Tibial nerve (tissue), 4 donors: ENCODE measurements around the gene CCDC126. TPM values are rescaled to one million over a fixed set of nuclear protein-coding genes. Genes with fewer than 3 reads are reported as not detected.
"Not testable (repeated sequence)": the region's sequence is repeated elsewhere in the genome, so short reads cannot be mapped to it uniquely, and the experiment has no call there.

Source experiments
- DNase-seq, 2 donors: peaks; one replicate each; pipeline ENCODE4 v3.0.0-alpha.2; 2019; ENCODE audit warnings: low spot score in 2 of 2
- H3K27ac ChIP-seq, 4 donors: fragments of 200-600 bp; sonication (generic) in 3 of 4; one replicate each; pipeline ENCODE4 v1.5.1; 2017 to 2019; ENCODE audit warnings: mild to moderate bottlenecking in 1 of 4
- H3K27me3 ChIP-seq, 2 donors: fragments of 200-600 bp; sonication (generic) in 1 of 2; one replicate each; pipeline versions ENCODE4 v1.5.1 to v1.6.0; 2017 to 2019
- H3K36me3 ChIP-seq, 3 donors: fragments of 200-600 bp; sonication (generic); one replicate each; pipeline ENCODE4 v1.5.1; 2018 to 2019
- H3K4me1 ChIP-seq, 4 donors: fragments of 200-600 bp; sonication (generic) in 3 of 4; one replicate each; pipeline ENCODE4 v1.5.1; 2017 to 2019
- H3K4me3 ChIP-seq, 4 donors: fragments of 200-600 bp; sonication (generic) in 3 of 4; one replicate each; pipeline ENCODE4 v1.5.1; 2017 to 2019; ENCODE audit warnings: mild to moderate bottlenecking in 1 of 4, moderate library complexity in 1 of 4
- H3K9me3 ChIP-seq, 4 donors: fragments of 200-600 bp; sonication (generic) in 3 of 4; one replicate each; pipeline ENCODE4 v1.5.1; 2017 to 2019
- CTCF ChIP-seq, 5 experiments: fragments of 200-600 bp in 3 of 5; fragments of 450-650 bp in 2 of 5; sonication (generic) in 3 of 5; IDR thresholded peaks; one replicate each; pipeline ENCODE4 v1.5.1; 2016 to 2019; ENCODE audit warnings: antibody characterized with exemption in 5 of 5, mild to moderate bottlenecking in 3 of 5, moderate library complexity in 2 of 5
- EP300 ChIP-seq, 2 donors: sonication (generic); formaldehyde crosslinking; IDR thresholded peaks; one replicate each; pipeline ENCODE4 v1.6.1; 2017; ENCODE audit warnings: antibody characterized with exemption in 2 of 2, mild to moderate bottlenecking in 1 of 2
- POLR2A ChIP-seq, 2 donors: fragments of 450-650 bp; IDR thresholded peaks; one replicate each; pipeline ENCODE4 v1.6.1; 2017; ENCODE audit warnings: antibody characterized with exemption in 2 of 2, mild to moderate bottlenecking in 2 of 2, moderate library complexity in 2 of 2
- WGBS, 2 donors: methylation state at CpG; one replicate each; pipeline ENCODE4 v1.1.5; 2018; 5-methylcytosine and 5-hydroxymethylcytosine counted together
- total RNA-seq, 4 donors: library from RNA; depleted of rRNA; stranded (reverse); fragments of >200 nt; gene quantifications; one replicate each; pipeline ENCODE4 v1.1.0, GENCODE V29; 2016

Gene CCDC126
- total RNA-seq, 4 donors from 2014 or later = 5.5 to 10.3 (median 8.2) TPM

DNA sequence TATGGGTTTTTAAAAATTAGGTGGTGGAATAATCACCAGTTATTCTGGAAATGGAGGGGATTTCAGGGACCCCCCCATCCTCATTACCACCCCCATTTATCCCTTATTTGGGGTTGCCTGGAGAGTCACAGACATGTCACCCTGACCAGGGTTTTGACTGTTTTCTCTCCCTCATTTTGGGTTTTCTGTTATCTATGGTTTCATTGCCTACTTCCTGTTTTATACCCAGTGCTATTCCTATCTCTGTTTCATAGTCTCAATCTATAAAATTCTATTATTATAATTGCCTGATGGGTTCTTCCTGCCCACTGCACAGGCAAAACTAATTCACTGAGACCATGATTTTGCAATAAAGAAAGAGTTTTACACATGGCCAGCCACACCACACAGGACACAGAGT, 66.9 kb downstream of the CCDC126 start:
- Histone ChIP-seq H3K4me1 (no peaks in the 10 kb centered on the region), H3K9me3 (peaks cover 0 to 4% (median 0%) of the 10 kb centered on the region in 4 donors), H3K36me3 (no peaks in the 10 kb centered on the region), H3K27ac (no peak overlapping the region), H3K27me3 (no peaks in the 10 kb centered on the region), H3K4me3 (no peak overlapping the region)
- TF ChIP-seq CTCF (IDR thresholded peaks at IDR 0.05) (no peak), EP300 (IDR thresholded peaks at IDR 0.05) (no peak), POLR2A (IDR thresholded peaks at IDR 0.05) (no peak)
- no peak for DNase-seq

DNA sequence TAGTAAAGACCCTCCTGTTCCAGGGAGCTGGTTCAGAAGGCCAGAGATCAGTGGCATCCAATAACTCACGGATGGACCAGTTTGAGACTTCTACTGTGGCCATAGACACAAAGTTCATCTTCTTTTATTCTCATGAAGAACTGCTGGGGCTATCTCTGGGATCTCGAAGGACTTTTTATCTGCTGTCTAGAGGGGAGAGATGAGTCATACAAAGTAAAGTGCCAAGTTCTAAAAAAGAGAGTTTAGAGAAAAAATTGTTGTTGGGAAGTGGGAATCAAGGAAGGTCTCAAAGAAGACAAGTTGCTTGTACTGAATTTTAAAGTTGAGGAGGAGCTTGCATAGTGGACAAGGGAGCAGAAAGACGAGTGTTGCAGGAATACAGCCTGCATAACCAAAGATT, 74.9 kb downstream of the CCDC126 start:
- Histone ChIP-seq H3K4me3 (no peak overlapping the region), H3K27me3 (no peaks in the 10 kb centered on the region), H3K9me3 (no peaks in the 10 kb centered on the region), H3K36me3 (no peaks in the 10 kb centered on the region), H3K4me1 (no peaks in the 10 kb centered on the region), H3K27ac (no peak overlapping the region)
- 67 to 69% methylated on average over 3 of the region's 3 CpGs for WGBS, 2 donors
- no peak for DNase-seq
- no peak for TF ChIP-seq POLR2A (IDR thresholded peaks at IDR 0.05)
- no peak for TF ChIP-seq CTCF (IDR thresholded peaks at IDR 0.05)
- TF ChIP-seq EP300 (IDR thresholded peaks at IDR 0.05) = no peak

DNA sequence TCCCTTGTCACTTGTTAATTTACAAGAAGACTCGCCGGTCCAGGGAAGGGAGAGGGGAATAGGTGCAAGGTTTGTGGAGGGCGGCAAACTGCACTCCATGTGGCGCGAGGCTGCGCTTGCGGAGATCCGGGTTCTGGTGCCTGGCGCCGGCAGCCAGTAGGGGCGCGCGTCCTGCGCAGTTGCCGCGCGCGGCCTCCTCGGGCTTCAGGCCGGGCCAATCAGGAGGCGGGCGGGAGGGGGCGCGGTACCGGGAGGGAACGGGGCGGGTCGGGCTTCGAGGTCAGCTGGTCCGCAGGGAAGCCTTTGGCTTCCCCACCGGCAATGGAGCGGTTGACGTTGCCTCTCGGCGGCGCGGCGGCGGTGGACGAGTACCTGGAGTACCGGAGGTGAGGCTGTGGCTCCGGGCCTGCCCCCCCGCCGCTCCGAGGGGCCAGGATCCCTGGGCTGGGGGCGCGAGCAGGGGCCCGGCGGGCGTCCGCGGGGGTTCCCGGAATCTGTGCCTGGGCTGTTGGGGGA, 82.8 kb downstream of the CCDC126 start, which contains the start of gene FAM221A:
Gene FAM221A, plus strand, starts transcription at position 302 of the 516 bp plus-strand sequence. Its CDS starts 20 bp downstream, at position 322.
- peak within 1 kb of the TSS; percentile 69 to 93 (median 80) for H3K27ac ChIP-seq
- no peaks in the 10 kb centered on the region for H3K36me3 ChIP-seq
- peaks cover 0 to 17% (median 6%) of the 10 kb centered on the region in 4 donors for H3K4me1 ChIP-seq
- no peaks in the 10 kb centered on the region for H3K9me3 ChIP-seq
- TF ChIP-seq EP300 (IDR thresholded peaks at IDR 0.05) = peak in 1 of 2 donors; percentile 75
- TF ChIP-seq POLR2A (IDR thresholded peaks at IDR 0.05) = peak in 1 of 2 donors; percentile 71
- TF ChIP-seq CTCF (IDR thresholded peaks at IDR 0.05) = peak; percentile 75 to 95 (median 90)
- H3K4me3 ChIP-seq = peak within 1 kb of the TSS; percentile 49 to 83 (median 76)
- 1 to 3% methylated on average over 27 to 51 of the region's 53 CpGs for WGBS, 2 donors
- peak; percentile 72 to 74 for DNase-seq
- no peaks in the 10 kb centered on the region for H3K27me3 ChIP-seq

- Histone ChIP-seq H3K4me1 (peaks cover 0 to 17% (median 7%) of the 10 kb centered on the region in 4 donors), H3K4me3 (peak overlapping the region; percentile 49 to 83 (median 76)), H3K9me3 (no peaks in the 10 kb centered on the region), H3K36me3 (no peaks in the 10 kb centered on the region), H3K27me3 (no peaks in the 10 kb centered on the region), H3K27ac (peak overlapping the region; percentile 69 to 93 (median 80))
- DNase-seq = peak; percentile 26 to 30
- 6% methylated on average over 41 to 42 of the region's 42 CpGs for WGBS, 2 donors
- TF ChIP-seq CTCF (IDR thresholded peaks at IDR 0.05) (no peak), POLR2A (IDR thresholded peaks at IDR 0.05) (no peak)
These were observed 83.5 kb downstream of the CCDC126 start for GRCh38 chr7:23680414-23681405.

GRCh38 chr7:23684041-23684440, 86.9 kb downstream of the CCDC126 start:
- peak overlapping the region in 1 of 4 donors; percentile 73 for H3K27ac ChIP-seq
- not testable (repeated sequence) for DNase-seq, H3K27me3 ChIP-seq, H3K4me3 ChIP-seq, H3K9me3 ChIP-seq
- 52 to 59% methylated on average over 6 of the region's 6 CpGs for WGBS, 2 donors
- H3K4me1 ChIP-seq = peaks cover 0 to 17% (median 7%) of the 10 kb centered on the region in 4 donors
- peaks cover 0 to 20% (median 4%) of the 10 kb centered on the region in 3 donors for H3K36me3 ChIP-seq
